Lower leg skin (tissue), 4 donors: ENCODE measurements around the gene RIC8B. TPM values are rescaled to one million over a fixed set of nuclear protein-coding genes. Genes with fewer than 3 reads are reported as not detected.

Experiments
- DNase-seq, 2 donors: peaks; one replicate each; pipeline ENCODE4 v3.0.0-alpha.2; 2019; ENCODE audit warnings: low spot score in 2 of 2
- H3K4me3 ChIP-seq: fragments of 200-600 bp; sonication (generic); 2 replicates; pipeline ENCODE4 v1.5.1; 2017; ENCODE audit warnings: mild to moderate bottlenecking, low read depth; ENCODE audit not compliant: poor library complexity, severe bottlenecking
- CTCF ChIP-seq, 3 donors: fragments of 450-650 bp; IDR thresholded peaks; one replicate each; pipeline ENCODE4 v1.5.1; 2016; ENCODE audit warnings: antibody characterized with exemption in 3 of 3, mild to moderate bottlenecking in 3 of 3, moderate library complexity in 2 of 3
- POLR2A ChIP-seq, 2 donors: fragments of 450-650 bp; IDR thresholded peaks; one replicate each; pipeline ENCODE4 v1.6.1; 2016 to 2017; ENCODE audit warnings: antibody characterized with exemption in 2 of 2, mild to moderate bottlenecking in 1 of 2, moderate library complexity in 1 of 2
- WGBS, 2 donors: methylation state at CpG; one replicate each; pipeline ENCODE4 v1.1.5; 2018; 5-methylcytosine and 5-hydroxymethylcytosine counted together
- intact Hi-C: fragments of 100-400 bp; cut with DNase I; formaldehyde crosslinking; loops from one replicate; pipeline ENCODE4 v1.15.0; 2023; ENCODE audit warnings: low total_unique reads
- total RNA-seq, 4 donors: library from RNA; depleted of rRNA; stranded (reverse); fragments of >200 nt; gene quantifications; one replicate each; pipeline ENCODE4 v1.1.0, GENCODE V29; 2016

Gene RIC8B
- total RNA-seq, 4 donors from 2014 or later = 7.0 to 9.1 (median 8.3) TPM

- DNase-seq = no peak
- no peak overlapping the region for H3K4me3 ChIP-seq
- WGBS, 2 donors = 96 to 98% methylated on average over 5 of the region's 5 CpGs
- intact Hi-C loops = no loop called here
- TF ChIP-seq CTCF (IDR thresholded peaks at IDR 0.05) (no peak), POLR2A (IDR thresholded peaks at IDR 0.05) (no peak)
These were observed 2.4 kb downstream of the RIC8B start for GRCh38 chr12:106776897-106777296.

- WGBS, 2 donors = 34 to 44% methylated on average over 3 of the region's 3 CpGs
- intact Hi-C loops = no loop called here
- DNase-seq = no peak
- H3K4me3 ChIP-seq = no peak overlapping the region
- no peak for TF ChIP-seq POLR2A (IDR thresholded peaks at IDR 0.05)
- TF ChIP-seq CTCF (IDR thresholded peaks at IDR 0.05) = no peak
These were observed 5.6 kb downstream of the RIC8B start for GRCh38 chr12:106780010-106780631.

GRCh38 chr12:106782619-106783018 is 8.1 kb downstream of the RIC8B start:
- intact Hi-C loops = no loop called here
- TF ChIP-seq CTCF (IDR thresholded peaks at IDR 0.05) (no peak), POLR2A (IDR thresholded peaks at IDR 0.05) (no peak)
- DNase-seq = no peak

GRCh38 chr12:106783515-106783914 is 9.0 kb downstream of the RIC8B start:
- no peak overlapping the region for H3K4me3 ChIP-seq
- 70 to 80% methylated on average over 5 of the region's 5 CpGs for WGBS, 2 donors
- no peak for DNase-seq
- intact Hi-C loops = no loop called here
- TF ChIP-seq CTCF (IDR thresholded peaks at IDR 0.05) (no peak), POLR2A (IDR thresholded peaks at IDR 0.05) (no peak)

More at GRCh38 chr12:106782619-106783018, 8.1 kb downstream of the RIC8B start:
- H3K4me3 ChIP-seq = no peak overlapping the region
- WGBS, 2 donors = 56 to 60% methylated on average over 1 of the region's 1 CpG

GRCh38 chr12:106790020-106790419 is 15.5 kb downstream of the RIC8B start:
- intact Hi-C loops = no loop called here
- H3K4me3 ChIP-seq = no peak overlapping the region
- 93 to 94% methylated on average over 2 of the region's 2 CpGs for WGBS, 2 donors
- TF ChIP-seq POLR2A (IDR thresholded peaks at IDR 0.05) (no peak), CTCF (IDR thresholded peaks at IDR 0.05) (no peak)
- DNase-seq = no peak

GRCh38 chr12:106791531-106791930 is 17.0 kb downstream of the RIC8B start:
- no peak overlapping the region for H3K4me3 ChIP-seq
- no peak for TF ChIP-seq POLR2A (IDR thresholded peaks at IDR 0.05)
- no peak for TF ChIP-seq CTCF (IDR thresholded peaks at IDR 0.05)
- intact Hi-C loops = no loop called here
- DNase-seq = no peak
